IMR-90 (cell line): Measurements from ENCODE around the gene PLEKHH1. TPM values are rescaled to one million over a fixed set of nuclear protein-coding genes. Genes with fewer than 3 reads are reported as not detected.

ENCODE experiments used
- ATAC-seq: fragments of 200-7000 bp; cut with Tn5 transposase; 2 replicates; pipeline ENCODE4 v1.9.1; 2020; ENCODE audit warnings: low read depth, mild to moderate bottlenecking, moderate library complexity
- BruUV-seq: library from RNA; stranded (reverse); fragments of 400-500 nt; replicated peaks from 2 replicates; lab custom pipeline; 2021; lab: Mats Ljungman, UMichigan
- CTCF ChIA-PET: fragments of 300-600 bp; formaldehyde crosslinking; extraction: SDS; loops from one replicate; lab custom pipeline; 2021; ENCODE audit warnings: antibody characterized with exemption; lab: Yijun Ruan, JAX
- POLR2A ChIA-PET: fragments of 300-600 bp; sonication (Branson Sonifier 250); formaldehyde crosslinking; loops from one replicate; lab custom pipeline; 2022; ENCODE audit warnings: antibody characterized with exemption; ENCODE audit not compliant: unreplicated experiment; lab: Charles Lee
- DNase-seq: peaks from one replicate; pipeline ENCODE4 v3.0.0; 2013
- H2AFZ ChIP-seq: replicated peaks from 2 replicates; pipeline ENCODE3; 2013; ENCODE audit warnings: low read length, mild to moderate bottlenecking; ENCODE audit not compliant: poor library complexity
- H2AK5ac ChIP-seq: 2 replicates; pipeline ENCODE4 v1.6.1; 2013; ENCODE audit warnings: low read depth, low read length, inconsistent platforms
- H2AK9ac ChIP-seq: replicated peaks from 2 replicates; pipeline ENCODE3; 2013; ENCODE audit warnings: mild to moderate bottlenecking, low read depth, low read length, moderate library complexity; ENCODE audit not compliant: poor library complexity
- H2BK120ac ChIP-seq: 2 replicates; pipeline ENCODE4 v1.6.1; 2013; ENCODE audit warnings: low read depth, low read length, inconsistent platforms
- H2BK15ac ChIP-seq: 3 replicates; pipeline ENCODE4 v1.6.1; 2013; ENCODE audit warnings: low read depth, low read length, inconsistent platforms
- H2BK20ac ChIP-seq: 2 replicates; pipeline ENCODE4 v1.6.1; 2013; ENCODE audit warnings: low read depth, mild to moderate bottlenecking, inconsistent platforms, low read length, moderate library complexity
- H2BK5ac ChIP-seq: 2 replicates; pipeline ENCODE4 v1.6.1; 2013; ENCODE audit warnings: mild to moderate bottlenecking, low read depth, low read length, inconsistent platforms; ENCODE audit not compliant: poor library complexity, severe bottlenecking
- H3K14ac ChIP-seq: replicated peaks from 2 replicates; pipeline ENCODE4 v1.6.1; 2013; ENCODE audit warnings: low read depth, low read length, inconsistent platforms
- H3K18ac ChIP-seq: 2 replicates; pipeline ENCODE4 v1.6.1; 2013; ENCODE audit warnings: low read depth, low read length, control low read depth
- H3K23ac ChIP-seq: 2 replicates; pipeline ENCODE4 v1.6.1; 2013; ENCODE audit warnings: low read depth, low read length, inconsistent platforms
- H3K27ac ChIP-seq: 2 replicates; pipeline ENCODE4 v1.5.1; 2013; ENCODE audit warnings: mild to moderate bottlenecking, control low read depth, low read length; ENCODE audit not compliant: insufficient read depth
- H3K27me3 ChIP-seq: 2 replicates; pipeline ENCODE4 v1.6.1; 2013; ENCODE audit warnings: low read length; ENCODE audit not compliant: control insufficient read depth, insufficient read depth
- H3K36me3 ChIP-seq: 2 replicates; pipeline ENCODE4 v1.6.1; 2013; ENCODE audit warnings: low read length, mixed read lengths; ENCODE audit not compliant: control insufficient read depth, insufficient read depth
- H3K4ac ChIP-seq: 2 replicates; pipeline ENCODE4 v1.6.1; 2013; ENCODE audit warnings: low read depth, low read length, inconsistent platforms
- H3K4me1 ChIP-seq: 2 replicates; pipeline ENCODE4 v1.6.1; 2013; ENCODE audit warnings: low read length, mixed read lengths; ENCODE audit not compliant: control insufficient read depth, insufficient read depth
- H3K4me2 ChIP-seq: 2 replicates; pipeline ENCODE4 v1.6.1; 2013; ENCODE audit warnings: low read depth, mild to moderate bottlenecking, control low read depth, low read length, moderate library complexity
- H3K4me3 ChIP-seq: 2 replicates; pipeline ENCODE4 v1.5.1; 2013; ENCODE audit warnings: low read depth, mild to moderate bottlenecking, control low read depth, low read length, moderate library complexity; ENCODE audit not compliant: insufficient read depth
- H3K56ac ChIP-seq: 2 replicates; pipeline ENCODE4 v1.6.1; 2013; ENCODE audit warnings: low read length, inconsistent platforms; ENCODE audit not compliant: insufficient read depth; ENCODE audit errors: extremely low read depth
- H3K79me1 ChIP-seq, 2 experiments: 2 replicates each; pipeline ENCODE4 v1.6.1; 2013; ENCODE audit warnings: low read length in 2 of 2, inconsistent platforms in 1 of 2, low read depth in 1 of 2
- H3K9ac ChIP-seq: 2 replicates; pipeline ENCODE4 v1.6.1; 2013; ENCODE audit warnings: low read depth, low read length, control low read depth
- H3K9me1 ChIP-seq: 2 replicates; pipeline ENCODE4 v1.6.1; 2013; ENCODE audit warnings: low read length, inconsistent platforms; ENCODE audit not compliant: insufficient read depth
- H3K9me3 ChIP-seq: 2 replicates; pipeline ENCODE4 v1.6.1; 2013; ENCODE audit warnings: low read length; ENCODE audit not compliant: control insufficient read depth, insufficient read depth
- H4K20me1 ChIP-seq: 2 replicates; pipeline ENCODE4 v1.6.1; 2013; ENCODE audit warnings: low read length, inconsistent platforms; ENCODE audit not compliant: insufficient read depth
- H4K5ac ChIP-seq: 2 replicates; pipeline ENCODE4 v1.6.1; 2013; ENCODE audit warnings: mild to moderate bottlenecking, low read depth, low read length, control low read depth
- H4K8ac ChIP-seq, 2 experiments: 2 replicates each; pipeline ENCODE4 v1.6.1; 2013; ENCODE audit warnings: low read depth in 2 of 2, low read length in 2 of 2, control low read depth in 1 of 2, inconsistent platforms in 1 of 2
- H4K91ac ChIP-seq: 2 replicates; pipeline ENCODE4 v1.6.1; 2013; ENCODE audit warnings: low read depth, low read length, inconsistent platforms; ENCODE audit not compliant: insufficient read depth
- BHLHE40 ChIP-seq: fragments of 150-350 bp; IDR thresholded peaks from 2 replicates; pipeline ENCODE4 v1.6.1; 2016; ENCODE audit warnings: mild to moderate bottlenecking, low read depth, low read length
- CEBPB ChIP-seq: IDR thresholded peaks from 2 replicates; pipeline ENCODE4 v1.6.1; 2012; ENCODE audit warnings: low read depth, low read length, improper control_type of control experiment
- CHD1 ChIP-seq: IDR thresholded peaks from 2 replicates; pipeline ENCODE4 v1.6.1; 2012; ENCODE audit warnings: low read depth, low read length, improper control_type of control experiment
- MAFK ChIP-seq: IDR thresholded peaks from 2 replicates; pipeline ENCODE4 v1.6.1; 2012; ENCODE audit warnings: low read depth, low read length, improper control_type of control experiment
- MAZ ChIP-seq: IDR thresholded peaks from 2 replicates; pipeline ENCODE4 v1.6.1; 2012; ENCODE audit warnings: low read depth, mild to moderate bottlenecking, low read length, improper control_type of control experiment, moderate library complexity, borderline replicate concordance
- MXI1 ChIP-seq: IDR thresholded peaks from 2 replicates; pipeline ENCODE4 v1.6.1; 2012; ENCODE audit warnings: low read depth, mild to moderate bottlenecking, low read length, moderate library complexity, borderline replicate concordance
- NFE2L2 ChIP-seq: fragments of 150-350 bp; IDR thresholded peaks from 2 replicates; pipeline ENCODE4 v1.6.1; 2016; ENCODE audit warnings: low read depth, mild to moderate bottlenecking, low read length
- POLR2A ChIP-seq: IDR thresholded peaks from 2 replicates; pipeline ENCODE4 v1.6.1; 2012; ENCODE audit warnings: mild to moderate bottlenecking, low read depth, low read length
- RAD21 ChIP-seq: IDR thresholded peaks from 2 replicates; pipeline ENCODE4 v1.6.1; 2012; ENCODE audit warnings: low read length, improper control_type of control experiment
- RCOR1 ChIP-seq: IDR thresholded peaks from 2 replicates; pipeline ENCODE4 v1.6.1; 2012; ENCODE audit warnings: mild to moderate bottlenecking, low read length, improper control_type of control experiment; ENCODE audit not compliant: insufficient replicate concordance
- RFX5 ChIP-seq: IDR thresholded peaks from 2 replicates; pipeline ENCODE4 v1.8.0; 2012; ENCODE audit warnings: low read depth, mild to moderate bottlenecking, low read length, moderate library complexity
- SMC3 ChIP-seq: fragments of 150-350 bp; IDR thresholded peaks from 2 replicates; pipeline ENCODE4 v1.6.1; 2016; ENCODE audit warnings: low read depth, mild to moderate bottlenecking, antibody characterized with exemption, low read length, moderate library complexity
- WGBS, 2 experiments: methylation state at CpG; one replicate each; pipeline versions ENCODE4 v1.1.5 to v1.1.7; 2013; ENCODE audit warnings: missing lambda C conversion rate in 2 of 2; ENCODE audit not compliant: insufficient read length in 1 of 2; ENCODE audit errors: extremely low coverage in 2 of 2; 5-methylcytosine and 5-hydroxymethylcytosine counted together
- dilution Hi-C: fragments of 300-500 bp; cut with HindIII; formaldehyde crosslinking; loops from one replicate; pipeline ENCODE4 v1.14.3; 2018; ENCODE audit warnings: low sequenced_read_pairs; ENCODE audit not compliant: unreplicated experiment
- in situ Hi-C: fragments of 300-500 bp; cut with MboI; formaldehyde crosslinking; loops from 3 replicates; pipeline ENCODE4 v1.14.3; 2019; ENCODE audit warnings: low sequenced_read_pairs, inconsistent platforms, mixed read lengths
- intact Hi-C: fragments of 100-400 bp; cut with micrococcal nuclease; formaldehyde crosslinking; loops from 2 replicates; pipeline ENCODE4 v1.10.0; 2022
- polyA plus RNA-seq, 3 experiments: library from polyadenylated mRNA; depleted of rRNA; stranded (reverse); fragments of >200 nt; gene quantifications; 2 replicates each; pipeline ENCODE4 v1.2.3, GENCODE V29; 2012; ENCODE audit warnings: low replicate concordance in 1 of 3
- total RNA-seq: library from RNA; depleted of rRNA; stranded (reverse); fragments of >200 nt; gene quantifications from 2 replicates; pipeline ENCODE4 v1.2.3, GENCODE V29; 2012
- TF ChIP-seq, protein P1 (sequence below): fragments of 150-350 bp; IDR thresholded peaks from 2 replicates; pipeline ENCODE4 v1.6.1; 2017; ENCODE audit warnings: mild to moderate bottlenecking, antibody characterized with exemption, low read length, low read depth
- TF ChIP-seq, protein P2 (sequence below): conservative IDR thresholded peaks from 2 replicates; pipeline ENCODE4 v1.5.1; 2012; ENCODE audit warnings: mild to moderate bottlenecking, low read depth, low read length, improper control_type of control experiment
- TF ChIP-seq, protein P3 (sequence below): fragments of 150-350 bp; IDR thresholded peaks from 2 replicates; pipeline ENCODE4 v1.6.1; 2016; ENCODE audit warnings: low read depth, mild to moderate bottlenecking, low read length, moderate library complexity, borderline replicate concordance

Gene PLEKHH1
- total and polyA plus RNA-seq, 2 of the 4 experiments (the other 2 are of a cell fraction), result under 0.01 to 0.34 TPM

DNA sequence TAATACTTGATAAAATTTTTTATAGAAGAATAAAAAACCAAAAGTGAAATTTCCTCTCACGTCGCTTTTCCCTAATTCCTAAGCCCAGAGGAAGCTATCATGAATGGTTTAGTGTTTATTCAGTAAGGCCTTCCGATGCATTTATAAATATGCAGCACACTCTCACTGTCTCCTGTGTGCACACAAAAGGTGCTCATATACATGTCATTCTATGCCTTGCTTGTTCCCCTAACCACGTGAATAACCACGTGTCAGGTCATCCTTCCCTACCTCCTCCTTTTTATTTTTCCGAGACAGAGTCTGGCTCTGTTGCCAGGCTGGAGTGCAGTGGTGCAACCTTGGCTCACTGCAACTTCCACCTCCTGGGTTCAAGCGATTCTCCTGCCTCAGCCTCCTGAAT lies 37.4 kb downstream of the PLEKHH1 start:
- Histone ChIP-seq H3K79me1 (no peaks in the 10 kb centered on the region), H3K4ac (no peak overlapping the region), H3K27me3 (peaks cover 9% of the 10 kb centered on the region), H2BK20ac (no peak overlapping the region), H2BK5ac (no peak overlapping the region), H4K91ac (no peak overlapping the region), H3K9me3 (no peaks in the 10 kb centered on the region), H3K4me3 (no peak overlapping the region), H3K9me1 (no peaks in the 10 kb centered on the region), H3K27ac (no peak overlapping the region), H3K23ac (no peak overlapping the region), H2AK5ac (no peak overlapping the region), H4K5ac (no peak overlapping the region), H3K9ac (no peak overlapping the region), H3K4me1 (no peaks in the 10 kb centered on the region), H2BK120ac (no peak overlapping the region), H2BK15ac (no peak overlapping the region), H3K36me3 (no peaks in the 10 kb centered on the region), H3K56ac (no peak overlapping the region), H2AK9ac (no peak overlapping the region), H4K8ac (no peak overlapping the region), H3K4me2 (no peak overlapping the region), H4K20me1 (no peaks in the 10 kb centered on the region), H3K14ac (no peak overlapping the region), H2AFZ (no peak overlapping the region), H3K18ac (no peak overlapping the region)
- CTCF ChIA-PET, result interaction anchor here (0.6 to 3.6 kb wide), 8 partner anchors 10 to 143 kb away, joined by 3 to 39 read pairs (median 6); no protein-coding TSS in a partner anchor
- no peak for ATAC-seq
- in situ Hi-C loops, result no loop called here
- intact Hi-C loops, result no loop called here
- dilution Hi-C loops, result no loop called here
- no TSS peak for BruUV-seq
- TF ChIP-seq BHLHE40 (no peak), MAFK (no peak), CEBPB (no peak), RFX5 (no peak), RCOR1 (no peak), RAD21 (no peak), SMC3 (no peak), NFE2L2 (no peak), POLR2A (no peak), CHD1 (no peak), MXI1 (no peak), MAZ (no peak)
- TF ChIP-seq, protein P1, sequence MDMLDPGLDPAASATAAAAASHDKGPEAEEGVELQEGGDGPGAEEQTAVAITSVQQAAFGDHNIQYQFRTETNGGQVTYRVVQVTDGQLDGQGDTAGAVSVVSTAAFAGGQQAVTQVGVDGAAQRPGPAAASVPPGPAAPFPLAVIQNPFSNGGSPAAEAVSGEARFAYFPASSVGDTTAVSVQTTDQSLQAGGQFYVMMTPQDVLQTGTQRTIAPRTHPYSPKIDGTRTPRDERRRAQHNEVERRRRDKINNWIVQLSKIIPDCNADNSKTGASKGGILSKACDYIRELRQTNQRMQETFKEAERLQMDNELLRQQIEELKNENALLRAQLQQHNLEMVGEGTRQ, result no peak
- TF ChIP-seq, protein P2, sequence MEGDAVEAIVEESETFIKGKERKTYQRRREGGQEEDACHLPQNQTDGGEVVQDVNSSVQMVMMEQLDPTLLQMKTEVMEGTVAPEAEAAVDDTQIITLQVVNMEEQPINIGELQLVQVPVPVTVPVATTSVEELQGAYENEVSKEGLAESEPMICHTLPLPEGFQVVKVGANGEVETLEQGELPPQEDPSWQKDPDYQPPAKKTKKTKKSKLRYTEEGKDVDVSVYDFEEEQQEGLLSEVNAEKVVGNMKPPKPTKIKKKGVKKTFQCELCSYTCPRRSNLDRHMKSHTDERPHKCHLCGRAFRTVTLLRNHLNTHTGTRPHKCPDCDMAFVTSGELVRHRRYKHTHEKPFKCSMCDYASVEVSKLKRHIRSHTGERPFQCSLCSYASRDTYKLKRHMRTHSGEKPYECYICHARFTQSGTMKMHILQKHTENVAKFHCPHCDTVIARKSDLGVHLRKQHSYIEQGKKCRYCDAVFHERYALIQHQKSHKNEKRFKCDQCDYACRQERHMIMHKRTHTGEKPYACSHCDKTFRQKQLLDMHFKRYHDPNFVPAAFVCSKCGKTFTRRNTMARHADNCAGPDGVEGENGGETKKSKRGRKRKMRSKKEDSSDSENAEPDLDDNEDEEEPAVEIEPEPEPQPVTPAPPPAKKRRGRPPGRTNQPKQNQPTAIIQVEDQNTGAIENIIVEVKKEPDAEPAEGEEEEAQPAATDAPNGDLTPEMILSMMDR, result no peak
- TF ChIP-seq, protein P3, sequence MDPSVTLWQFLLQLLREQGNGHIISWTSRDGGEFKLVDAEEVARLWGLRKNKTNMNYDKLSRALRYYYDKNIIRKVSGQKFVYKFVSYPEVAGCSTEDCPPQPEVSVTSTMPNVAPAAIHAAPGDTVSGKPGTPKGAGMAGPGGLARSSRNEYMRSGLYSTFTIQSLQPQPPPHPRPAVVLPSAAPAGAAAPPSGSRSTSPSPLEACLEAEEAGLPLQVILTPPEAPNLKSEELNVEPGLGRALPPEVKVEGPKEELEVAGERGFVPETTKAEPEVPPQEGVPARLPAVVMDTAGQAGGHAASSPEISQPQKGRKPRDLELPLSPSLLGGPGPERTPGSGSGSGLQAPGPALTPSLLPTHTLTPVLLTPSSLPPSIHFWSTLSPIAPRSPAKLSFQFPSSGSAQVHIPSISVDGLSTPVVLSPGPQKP, result no peak
- WGBS, 2 experiments, result no CpG with 5 or more reads among the region's 7 CpGs
- DNase-seq, result no peak
- POLR2A ChIA-PET, result no interaction called here
